Mucosa of descending colon (tissue), 3 donors: Measurements from ENCODE around the gene RNPS1. TPM values are rescaled to one million over a fixed set of nuclear protein-coding genes. Genes with fewer than 3 reads are reported as not detected.
"Not testable (repeated sequence)": the region's sequence is repeated elsewhere in the genome, so short reads cannot be mapped to it uniquely, and the experiment has no call there.

Experiments
- ATAC-seq: fragments of 200-7000 bp; cut with Tn5 transposase; one replicate; pipeline ENCODE4 v1.9.1; 2020; ENCODE audit warnings: mild to moderate bottlenecking, moderate library complexity
- DNase-seq, 3 donors: peaks; one replicate each; pipeline ENCODE4 v3.0.0-alpha.2; 2020
- H3K36me3 ChIP-seq: fragments of 200-600 bp; one replicate; pipeline ENCODE4 v1.8.0; 2021; ENCODE audit warnings: low read depth, mild to moderate bottlenecking
- H3K4me1 ChIP-seq: fragments of 200-600 bp; one replicate; pipeline ENCODE4 v1.8.0; 2021; ENCODE audit warnings: low read depth, mild to moderate bottlenecking
- H3K4me3 ChIP-seq: fragments of 200-600 bp; one replicate; pipeline ENCODE4 v1.8.0; 2021; ENCODE audit warnings: mild to moderate bottlenecking
- H3K9me3 ChIP-seq: fragments of 200-600 bp; one replicate; pipeline ENCODE4 v1.8.0; 2021; ENCODE audit warnings: mild to moderate bottlenecking
- intact Hi-C, 2 donors: fragments of 100-400 bp; cut with DNase I in 1 of 2; cut with micrococcal nuclease in 1 of 2; formaldehyde crosslinking; loops; one replicate each; pipeline versions ENCODE4 v1.11.0 to v1.11.1; 2022; cut with DNase I, micrococcal nuclease
- total RNA-seq, 3 donors: library from RNA; stranded (reverse); fragmentation: NEBNext Ultra II Directional in 2 of 3; extraction: Animal tissue kit (Norgen Biotek cat#: 25700) in 2 of 3; gene quantifications; one replicate each; pipeline versions ENCODE4 v1.2.1 to v1.2.4, GENCODE V29; 2021 to 2023
- TF ChIP-seq, protein P1 (sequence below): fragments of 200-600 bp; IDR thresholded peaks from one replicate; pipeline ENCODE4 v1.8.0; 2022; ENCODE audit warnings: antibody characterized with exemption, mild to moderate bottlenecking
- donor health status: DM: no; HTN: no; CAD: no; lungs with moderate emphysema.
- donor health status: DM: no; HTN: no; CAD: no.
- donor health status: DM: no; HTN: yes; CAD: no.

The RNPS1 gene
- total RNA-seq, 3 donors from 2014 or later = 125 to 144 (median 125) TPM

- intact Hi-C loops = no loop called here
- TF ChIP-seq, protein P1, sequence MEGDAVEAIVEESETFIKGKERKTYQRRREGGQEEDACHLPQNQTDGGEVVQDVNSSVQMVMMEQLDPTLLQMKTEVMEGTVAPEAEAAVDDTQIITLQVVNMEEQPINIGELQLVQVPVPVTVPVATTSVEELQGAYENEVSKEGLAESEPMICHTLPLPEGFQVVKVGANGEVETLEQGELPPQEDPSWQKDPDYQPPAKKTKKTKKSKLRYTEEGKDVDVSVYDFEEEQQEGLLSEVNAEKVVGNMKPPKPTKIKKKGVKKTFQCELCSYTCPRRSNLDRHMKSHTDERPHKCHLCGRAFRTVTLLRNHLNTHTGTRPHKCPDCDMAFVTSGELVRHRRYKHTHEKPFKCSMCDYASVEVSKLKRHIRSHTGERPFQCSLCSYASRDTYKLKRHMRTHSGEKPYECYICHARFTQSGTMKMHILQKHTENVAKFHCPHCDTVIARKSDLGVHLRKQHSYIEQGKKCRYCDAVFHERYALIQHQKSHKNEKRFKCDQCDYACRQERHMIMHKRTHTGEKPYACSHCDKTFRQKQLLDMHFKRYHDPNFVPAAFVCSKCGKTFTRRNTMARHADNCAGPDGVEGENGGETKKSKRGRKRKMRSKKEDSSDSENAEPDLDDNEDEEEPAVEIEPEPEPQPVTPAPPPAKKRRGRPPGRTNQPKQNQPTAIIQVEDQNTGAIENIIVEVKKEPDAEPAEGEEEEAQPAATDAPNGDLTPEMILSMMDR = no peak
- no peak for ATAC-seq
- DNase-seq = no peak
- H3K9me3 ChIP-seq = no peaks in the 10 kb centered on the region
- H3K4me1 ChIP-seq = peaks cover 2% of the 10 kb centered on the region
- H3K4me3 ChIP-seq = no peak overlapping the region
- peaks cover 3% of the 10 kb centered on the region for H3K36me3 ChIP-seq
These were observed 22.8 kb downstream of the RNPS1 start for GRCh38 chr16:2244926-2245795.

GRCh38 chr16:2244301-2244700, 23.6 kb downstream of the RNPS1 start:
- DNase-seq (peak in 1 of 3 donors; percentile 41), ATAC-seq (no peak)
- TF ChIP-seq, protein P1 = no peak
- H3K4me3 ChIP-seq = no peak overlapping the region
- H3K4me1 ChIP-seq = peaks cover 2% of the 10 kb centered on the region
- intact Hi-C loops = no loop called here
- H3K36me3 ChIP-seq = peaks cover 3% of the 10 kb centered on the region
- no peaks in the 10 kb centered on the region for H3K9me3 ChIP-seq

DNA sequence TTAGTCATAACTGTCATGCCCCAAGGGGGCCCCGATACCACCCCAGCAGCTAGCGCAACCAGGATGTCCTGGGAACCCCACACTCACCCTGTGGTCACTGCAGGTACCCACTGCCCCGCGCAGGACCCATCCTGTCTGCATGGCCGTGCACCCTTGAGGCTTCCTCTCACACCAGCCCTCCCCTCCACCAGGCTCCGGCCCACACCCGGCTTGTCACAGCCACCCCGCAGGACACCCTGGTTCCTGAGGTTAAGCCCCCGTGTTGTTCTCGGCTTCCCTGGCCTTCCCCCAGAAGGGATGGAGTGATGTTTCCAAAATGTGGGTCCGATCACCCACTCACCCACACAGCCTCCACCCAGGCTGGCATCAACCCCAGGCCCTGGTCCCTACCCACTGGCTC, 24.1 kb downstream of the RNPS1 start:
- ATAC-seq (no peak), DNase-seq (no peak)
- Histone ChIP-seq H3K4me1 (no peaks in the 10 kb centered on the region), H3K4me3 (no peak overlapping the region), H3K9me3 (no peaks in the 10 kb centered on the region), H3K36me3 (peaks cover 3% of the 10 kb centered on the region)
- TF ChIP-seq, protein P1 = no peak
- intact Hi-C loops = no loop called here

DNA sequence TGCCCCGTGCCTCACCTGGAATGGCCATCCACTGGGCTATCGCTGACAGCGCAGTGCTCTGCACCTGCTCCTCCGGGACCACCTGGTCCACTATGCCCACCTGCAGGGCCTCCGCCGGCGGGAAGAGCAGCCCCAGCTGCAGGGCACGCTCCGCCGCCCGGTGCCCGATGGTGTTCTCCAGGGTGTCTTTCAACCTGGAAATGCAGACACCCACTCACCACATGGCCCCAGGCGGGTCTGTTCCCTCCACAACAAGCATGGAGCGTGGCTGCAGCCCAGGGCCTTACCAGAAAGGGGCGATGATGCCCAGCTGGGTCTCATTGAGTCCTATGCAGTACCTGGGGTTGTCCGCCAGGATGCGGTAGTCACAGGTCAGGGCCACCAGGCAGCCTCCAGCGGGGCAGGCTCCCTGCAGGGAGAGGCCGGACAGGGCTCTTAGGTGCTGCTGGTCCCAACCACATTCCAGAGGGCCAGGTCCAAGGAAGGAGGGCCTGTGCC, 24.8 kb downstream of the RNPS1 start:
- ATAC-seq = peak; percentile 4
- no peak for DNase-seq
- no peak overlapping the region for H3K4me3 ChIP-seq
- no peaks in the 10 kb centered on the region for H3K9me3 ChIP-seq
- no peaks in the 10 kb centered on the region for H3K4me1 ChIP-seq
- peaks cover 3% of the 10 kb centered on the region for H3K36me3 ChIP-seq
- TF ChIP-seq, protein P1 = no peak
- intact Hi-C loops = no loop called here

DNA sequence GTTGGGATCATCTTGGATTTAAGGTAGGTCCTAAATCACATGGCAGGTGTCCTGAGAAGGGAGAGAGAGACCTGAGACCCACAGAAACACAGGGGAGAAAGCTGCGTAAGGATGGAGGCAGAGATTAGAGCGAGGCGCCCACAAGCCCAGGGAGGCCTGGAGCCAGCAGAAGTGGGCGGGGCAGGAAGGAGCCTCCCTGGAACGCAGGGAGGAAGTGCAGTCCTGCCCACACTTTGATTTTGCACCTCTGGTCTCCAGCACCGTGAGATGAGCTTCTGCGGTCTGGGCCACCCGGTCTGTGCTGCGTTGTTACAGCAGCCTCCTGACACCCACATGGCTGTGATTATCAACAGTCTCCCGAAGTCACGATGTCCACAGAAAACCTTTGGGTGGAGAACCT, 25.3 kb downstream of the RNPS1 start:
- Histone ChIP-seq H3K4me3 (no peak overlapping the region), H3K36me3 (peaks cover 3% of the 10 kb centered on the region), H3K4me1 (peaks cover 3% of the 10 kb centered on the region), H3K9me3 (no peaks in the 10 kb centered on the region)
- intact Hi-C loops = no loop called here
- no peak for DNase-seq
- TF ChIP-seq, protein P1 = no peak
- ATAC-seq = no peak

- intact Hi-C loops, H3K36me3 ChIP-seq, ATAC-seq, H3K4me3 ChIP-seq, H3K9me3 ChIP-seq, DNase-seq: not testable (repeated sequence)
- peaks cover 22% of the 10 kb centered on the region for H3K4me1 ChIP-seq
These were observed 27.6 kb downstream of the RNPS1 start for GRCh38 chr16:2240331-2240730.
